GM10248 (cell line): ENCODE results near the gene SMIM33.
A peak's percentile ranks its signal among the peaks of the same experiment; 100 is the strongest.

Source experiments
- CTCF ChIA-PET: fragments of 300-600 bp; sonication (Branson Sonifier 250); formaldehyde crosslinking; extraction: SDS; loops from one replicate; lab custom pipeline; 2021; ENCODE audit warnings: antibody characterized with exemption; lab: Yijun Ruan, JAX
- POLR2A ChIA-PET: fragments of 350-650 bp; sonication (Branson Sonifier 250); formaldehyde crosslinking; extraction: SDS; loops from one replicate; lab custom pipeline; 2020; ENCODE audit warnings: antibody characterized with exemption; lab: Yijun Ruan, JAX
- DNase-seq: peaks from one replicate; pipeline ENCODE4 v3.0.0; 2012; ENCODE audit errors: extremely low spot score
- CTCF ChIP-seq: IDR thresholded peaks from 2 replicates; pipeline ENCODE4 v1.5.1; 2012; ENCODE audit warnings: mild to moderate bottlenecking, low read depth; ENCODE audit errors: extremely low read depth, missing control alignments, control extremely low read depth

The SMIM33 gene

DNA sequence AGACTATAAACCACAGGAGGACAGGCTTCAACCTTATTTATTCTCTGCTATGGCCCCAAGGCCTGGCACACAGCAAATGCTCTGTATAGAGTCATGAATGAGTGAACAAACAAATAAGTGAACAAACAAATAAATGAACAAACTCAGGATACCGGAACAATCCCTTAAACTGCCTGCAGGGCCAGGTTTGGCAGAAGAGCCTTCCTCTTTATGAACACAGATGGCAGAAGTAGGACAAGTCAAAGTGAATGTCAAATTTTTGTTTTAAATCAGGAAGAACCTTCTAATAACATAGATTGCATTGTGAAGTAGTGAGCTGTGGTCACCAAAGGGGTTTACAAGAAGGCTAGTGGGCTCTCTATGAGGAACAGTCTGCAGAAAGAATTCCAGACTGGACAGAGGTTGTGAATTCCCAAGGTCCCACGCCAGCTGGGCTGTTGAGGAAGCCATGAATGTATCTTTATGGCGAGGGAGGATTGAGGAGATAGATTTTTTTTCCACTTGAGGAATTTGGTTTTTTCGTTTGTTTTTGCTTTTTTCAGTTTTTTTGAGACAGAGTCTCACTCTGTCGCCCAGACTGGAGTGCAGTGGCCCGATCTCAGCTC lies 42.1 kb downstream of the SMIM33 start:
- ChIA-PET CTCF (interaction anchor here (0.7 to 18.6 kb wide), 37 partner anchors 9 to 240 kb away, joined by 3 to 504 read pairs (median 8); partner anchors contain the start of genes DNAJC18, ECSCR, SMIM33 and STING1), POLR2A (interaction anchor here (1.0 kb wide), 1 partner anchor 50 kb away, joined by 3 read pairs; no protein-coding TSS in a partner anchor)
- no peak for TF ChIP-seq CTCF
- DNase-seq = no peak

DNA sequence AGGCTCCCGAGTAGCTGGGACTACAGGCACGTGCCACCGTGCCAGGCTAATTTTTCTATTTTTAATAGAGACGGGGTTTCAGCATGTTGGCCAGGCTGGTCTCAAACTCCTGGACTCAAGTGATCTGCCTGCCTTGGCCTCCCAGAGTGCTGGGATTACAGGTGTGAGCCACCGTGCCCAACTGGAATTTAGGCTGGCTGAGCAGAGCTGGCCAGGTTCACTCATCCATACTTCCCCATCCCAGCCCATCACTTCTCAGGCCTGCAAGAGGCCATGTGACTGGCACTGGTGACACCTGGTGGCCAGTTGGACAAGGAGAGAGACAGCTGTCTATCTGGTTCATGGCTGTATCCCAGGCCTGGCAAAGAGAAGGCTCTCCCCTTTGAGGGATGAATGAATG lies 42.6 kb downstream of the SMIM33 start:
- DNase-seq = peak; percentile 71
- TF ChIP-seq CTCF = peak; percentile 90
- ChIA-PET CTCF (interaction anchor here (0.7 to 18.6 kb wide), 39 partner anchors 10 to 240 kb away, joined by 3 to 504 read pairs (median 6); partner anchors contain the start of genes DNAJC18, ECSCR, SMIM33 and STING1), POLR2A (interaction anchor here (1.0 kb wide), 1 partner anchor 49 kb away, joined by 3 read pairs; no protein-coding TSS in a partner anchor)

DNA sequence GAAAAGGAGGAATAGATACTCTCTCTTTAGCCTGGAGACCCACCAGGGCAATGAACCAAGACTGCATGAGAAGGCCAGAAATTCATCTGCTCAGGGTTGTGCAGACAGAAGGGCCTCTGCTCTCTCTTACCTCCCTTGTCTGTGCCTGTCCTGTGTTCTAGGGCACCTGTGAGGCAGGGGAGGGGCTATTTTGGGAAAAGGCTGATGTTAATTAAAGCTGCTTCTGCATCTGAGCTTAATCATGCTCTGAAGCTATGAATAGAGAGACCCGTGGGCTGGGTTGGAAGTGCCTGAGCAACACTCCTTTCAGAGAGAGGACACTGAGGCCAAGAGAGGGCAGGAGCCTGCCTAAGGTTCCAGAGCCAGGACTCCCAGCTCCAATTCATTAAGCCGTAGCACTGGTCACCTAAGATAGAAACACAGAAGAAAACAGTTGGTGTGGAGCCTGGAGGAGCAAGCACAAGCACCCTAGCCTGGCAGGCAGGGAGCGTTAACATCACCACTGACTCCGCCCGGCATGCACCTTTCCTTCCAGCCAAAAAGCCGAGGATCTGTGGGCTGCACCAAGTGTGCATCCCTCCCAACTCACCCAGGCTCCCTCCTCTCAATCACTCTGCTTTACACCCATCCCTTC lies 43.2 kb downstream of the SMIM33 start:
- DNase-seq = no peak
- TF ChIP-seq CTCF = no peak
- ChIA-PET CTCF (interaction anchor here (0.6 to 18.6 kb wide), 38 partner anchors 10 to 252 kb away, joined by 3 to 504 read pairs (median 7); partner anchors contain the start of genes DNAJC18, ECSCR, SMIM33 and STING1), POLR2A (interaction anchor here (1.0 kb wide), 1 partner anchor 49 kb away, joined by 3 read pairs; no protein-coding TSS in a partner anchor)

GRCh38 chr5:139514486-139514856 lies 43.7 kb downstream of the SMIM33 start:
- POLR2A ChIA-PET = no interaction called here
- no peak for TF ChIP-seq CTCF
- CTCF ChIA-PET = interaction anchor here (0.6 to 18.6 kb wide), 29 partner anchors 9 to 252 kb away, joined by 3 to 504 read pairs (median 10); partner anchors contain the start of genes DNAJC18, ECSCR, SMIM33 and STING1
- no peak for DNase-seq

DNA sequence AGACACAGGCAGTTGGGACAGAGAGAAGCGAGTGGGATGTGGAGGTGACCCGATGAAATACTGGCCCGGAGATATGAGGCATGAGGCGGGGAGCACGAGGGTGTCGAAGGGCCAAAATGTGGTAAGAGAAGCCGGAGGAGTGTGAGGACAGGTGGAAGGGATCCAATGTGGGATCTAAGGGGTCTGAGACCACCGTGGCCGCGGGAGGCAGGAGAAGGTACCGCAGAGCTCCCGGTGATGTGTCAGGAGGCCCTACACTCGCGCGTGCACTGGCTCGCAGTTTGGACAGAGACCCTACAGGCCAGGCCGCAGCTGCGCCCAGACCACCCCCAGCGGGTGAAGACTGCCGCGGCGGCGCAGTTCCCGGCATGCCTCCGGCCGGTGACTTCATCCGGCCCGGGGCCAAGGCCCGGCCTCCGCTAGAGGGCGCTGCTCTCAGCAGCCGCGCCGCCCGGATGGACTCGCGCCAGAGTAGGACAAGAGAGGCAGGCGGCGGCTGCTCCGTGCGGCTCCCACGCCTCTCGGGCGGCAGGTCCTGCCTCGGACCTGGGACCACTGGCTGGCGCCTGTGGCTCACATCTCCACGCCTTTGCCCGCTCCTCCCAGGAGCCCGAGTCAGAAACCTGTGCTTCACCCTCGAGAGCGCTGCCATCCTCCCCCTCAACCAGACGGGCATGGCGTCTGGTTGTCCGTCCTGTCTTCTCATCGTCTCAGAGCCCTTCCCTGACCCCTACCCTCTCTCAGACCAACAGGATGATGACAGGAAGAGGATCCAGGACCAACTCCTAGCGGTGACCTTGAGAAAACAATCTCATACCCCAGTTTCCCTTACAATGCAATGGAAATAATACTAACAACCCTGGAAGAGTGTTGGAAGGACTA lies 47.1 kb downstream of the SMIM33 start:
- DNase-seq = peak; percentile 95
- CTCF ChIA-PET = interaction anchor here (0.5 to 18.6 kb wide), 27 partner anchors 10 to 248 kb away, joined by 3 to 504 read pairs (median 3); partner anchors contain the start of genes DNAJC18 and STING1
- POLR2A ChIA-PET = interaction anchor here (0.5 kb wide), 1 partner anchor 34 kb away, joined by 6 read pairs; no protein-coding TSS in a partner anchor
- TF ChIP-seq CTCF = peak; percentile 97
